LNCaP clone FGC (cell line): ENCODE results near the gene TPM1.

Experiments
- DNase-seq: peaks from one replicate; pipeline ENCODE4 v3.0.0-alpha.2; 2011; ENCODE audit warnings: low read depth
- H3K4me3 ChIP-seq: 2 replicates; pipeline ENCODE4 v1.5.1; 2011; ENCODE audit warnings: mild to moderate bottlenecking, low read depth, low read length, control low read depth
- CTCF ChIP-seq: IDR thresholded peaks from 2 replicates; pipeline ENCODE4 v1.5.1; 2012; ENCODE audit warnings: mild to moderate bottlenecking; ENCODE audit not compliant: control insufficient read depth, insufficient read depth; ENCODE audit errors: extremely low read depth

The TPM1 gene

GRCh38 chr15:63086947-63087346, 44.4 kb downstream of the TPM1 start:
- DNase-seq: no peak
- H3K4me3 ChIP-seq: no peak overlapping the region
- no peak for TF ChIP-seq CTCF

- DNase-seq: no peak
- TF ChIP-seq CTCF: no peak
- no peak overlapping the region for H3K4me3 ChIP-seq
Observed at GRCh38 chr15:63088533-63089245, 46.1 kb downstream of the TPM1 start.

GRCh38 chr15:63089260-63090043, 46.9 kb downstream of the TPM1 start:
- no peak for TF ChIP-seq CTCF
- no peak overlapping the region for H3K4me3 ChIP-seq
- no peak for DNase-seq

GRCh38 chr15:63090472-63090871, 47.9 kb downstream of the TPM1 start:
- TF ChIP-seq CTCF: no peak
- no peak for DNase-seq
- no peak overlapping the region for H3K4me3 ChIP-seq

GRCh38 chr15:63090887-63091286, 48.3 kb downstream of the TPM1 start:
- no peak for DNase-seq
- no peak for TF ChIP-seq CTCF
- H3K4me3 ChIP-seq: no peak overlapping the region

DNA sequence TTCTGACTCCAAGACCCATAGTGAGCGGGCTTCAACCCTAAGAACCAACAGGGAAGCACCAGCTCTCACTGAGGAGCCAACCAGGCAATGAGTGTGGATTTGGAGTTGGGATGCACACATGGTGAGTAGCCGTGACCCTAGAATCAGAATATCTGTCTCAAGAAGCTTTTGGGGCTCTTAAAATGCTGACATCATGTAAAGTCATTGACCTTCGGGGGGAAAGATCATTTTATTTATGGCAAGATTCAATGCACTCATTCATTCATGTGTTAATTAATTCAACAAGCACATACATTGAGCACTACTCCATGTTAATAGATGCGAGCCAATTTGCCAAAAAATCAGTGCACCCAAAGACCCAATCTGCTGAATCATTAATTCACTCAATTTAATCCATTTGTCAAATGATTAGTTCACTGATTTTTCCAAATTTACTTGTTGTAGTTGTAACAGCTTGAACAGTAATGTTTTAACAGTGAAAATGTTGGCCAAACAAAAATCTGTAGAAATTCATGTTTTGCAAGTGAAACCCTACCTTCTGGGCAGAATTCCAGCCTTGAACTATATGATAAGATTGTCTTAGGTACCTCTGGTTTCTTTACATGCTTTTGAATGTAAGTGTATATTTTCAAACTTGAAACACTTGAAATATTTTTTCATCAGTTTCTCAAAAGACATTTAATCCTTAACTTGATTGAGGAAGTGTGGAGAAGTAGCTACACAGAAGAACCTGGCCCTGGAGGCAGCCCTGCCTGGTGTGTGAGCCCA, 49.3 kb downstream of the TPM1 start:
- DNase-seq: no peak
- no peak for TF ChIP-seq CTCF
- H3K4me3 ChIP-seq: no peak overlapping the region
